Measurements from ENCODE around the gene ERAL1.
"Not testable (repeated sequence)": the region's sequence is repeated elsewhere in the genome, so short reads cannot be mapped to it uniquely, and the experiment has no call there.

ERAL1 gene

GRCh38 chr17:28854457-28855335 lies at the start of gene ERAL1:
ERAL1 (plus strand) TSS chr17:28855016; CDS start chr17:28855035, 19 bp downstream.
- DNase-seq (ENCODE audit: low read depth in 4 of 4, low spot score in 1 of 4): peak; percentile 60 to 81 (median 76)

GRCh38 chr17:28807925-28808634 lies 46.7 kb upstream of the ERAL1 start:
- no peak for DNase-seq (ENCODE audit: low read depth in 4 of 4, low spot score in 1 of 4)

DNA sequence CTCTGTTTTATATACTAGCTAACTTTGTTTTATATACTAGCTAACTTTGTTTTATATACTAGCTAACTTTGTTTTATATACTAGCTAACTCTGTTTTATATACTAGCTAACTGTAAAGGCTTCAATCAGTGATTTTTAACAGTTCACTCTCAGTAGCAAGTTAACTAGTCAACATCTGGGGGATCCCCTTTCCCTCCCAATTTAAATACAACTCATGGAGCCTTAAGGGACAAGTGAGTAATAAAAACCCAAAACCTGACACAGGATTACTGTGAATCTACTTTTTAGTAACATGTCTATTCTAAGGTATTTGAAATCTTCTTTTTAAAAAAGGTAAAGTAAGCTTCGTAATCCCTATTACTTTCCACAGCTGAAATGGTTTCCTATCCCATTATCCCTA lies 44.4 kb upstream of the ERAL1 start:
- DNase-seq (ENCODE audit: low read depth in 4 of 4, low spot score in 1 of 4): no peak

- no peak for DNase-seq (ENCODE audit: low read depth in 4 of 4, low spot score in 1 of 4)
Observed at GRCh38 chr17:28811651-28812090, 43.1 kb upstream of the ERAL1 start.

DNA sequence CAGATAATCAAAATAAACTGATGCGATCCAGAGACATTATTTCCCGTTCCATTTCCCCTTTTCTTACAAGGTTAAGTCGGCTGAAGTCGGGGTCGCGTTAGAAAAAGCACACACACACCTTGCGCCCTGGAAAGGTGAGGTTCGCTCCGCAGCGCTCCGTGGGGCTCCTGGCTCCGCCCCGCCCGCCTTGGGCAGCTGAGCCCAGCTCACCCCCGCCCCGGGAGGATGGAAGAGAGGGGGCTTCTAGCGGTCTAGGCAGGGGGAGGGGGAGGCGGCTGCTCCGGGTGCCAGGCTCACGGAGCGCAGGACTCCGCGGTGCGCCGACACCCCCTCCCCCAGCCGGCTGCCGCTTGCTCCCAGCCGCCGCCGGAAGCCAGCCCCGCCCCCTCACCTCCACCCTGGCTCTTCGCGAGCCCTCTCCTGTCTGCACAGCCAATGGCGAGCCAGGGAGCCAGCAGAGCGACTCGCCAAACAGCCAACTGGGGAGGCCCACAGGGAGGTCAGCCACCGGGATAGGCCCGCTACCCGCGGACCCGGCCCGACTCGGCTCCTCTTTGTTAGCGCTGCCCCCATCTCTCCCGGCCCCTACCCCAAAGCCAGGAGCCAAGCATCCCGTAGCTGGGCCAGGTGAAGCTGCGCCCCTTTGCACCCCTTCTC lies 42.6 kb upstream of the ERAL1 start:
- DNase-seq (ENCODE audit: low read depth in 4 of 4, low spot score in 1 of 4): peak; percentile 81 to 98 (median 93)

DNA sequence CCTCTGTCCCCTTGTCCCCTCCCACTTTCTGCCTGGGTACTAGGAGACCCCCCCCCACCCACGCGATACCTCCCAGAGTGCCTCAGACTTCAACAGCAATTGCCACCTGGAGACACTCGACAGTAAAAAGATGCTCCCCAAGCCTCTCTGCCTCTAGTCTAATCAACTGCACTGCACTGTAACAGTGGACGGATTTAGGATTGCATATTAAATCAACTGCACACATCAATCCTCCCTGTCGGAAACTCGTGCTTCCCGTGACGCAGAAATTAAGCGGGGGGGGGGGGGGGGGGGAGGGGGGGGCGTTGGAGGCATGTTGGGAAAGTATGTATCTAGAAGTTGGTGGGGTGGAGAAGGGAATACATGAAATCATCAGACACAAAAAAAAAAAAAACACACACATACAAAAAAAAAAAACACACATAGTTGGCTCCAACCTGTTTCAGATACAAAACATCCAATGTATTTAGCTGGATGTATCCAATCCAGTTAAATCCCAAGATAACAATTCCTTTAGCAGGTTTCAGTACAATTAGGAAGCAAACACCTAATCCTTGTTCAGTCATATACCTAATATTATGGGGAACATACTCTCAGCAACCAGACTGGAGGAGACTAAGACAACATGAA lies 42.0 kb upstream of the ERAL1 start:
- no peak for DNase-seq (ENCODE audit: low read depth in 4 of 4, low spot score in 1 of 4)

DNA sequence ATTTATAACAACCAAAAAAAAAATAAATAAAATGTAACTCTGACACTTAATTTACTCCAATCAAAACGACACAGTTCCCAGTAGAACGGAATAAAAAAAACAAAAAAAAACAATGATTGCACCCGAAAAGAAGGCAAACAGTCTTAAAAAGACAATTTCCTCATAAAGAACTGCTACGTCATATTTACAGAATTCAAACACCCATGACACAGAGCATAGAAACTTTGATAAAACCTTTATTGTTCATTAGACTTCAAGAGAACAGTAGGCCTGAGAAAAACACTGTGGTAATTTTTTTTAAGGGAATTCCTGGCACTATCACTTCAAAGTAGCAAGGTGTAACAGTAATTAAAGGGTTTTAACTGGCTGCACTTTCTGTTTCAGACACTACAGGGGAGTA lies 38.3 kb upstream of the ERAL1 start:
- no peak for DNase-seq (ENCODE audit: low read depth in 4 of 4, low spot score in 1 of 4)

DNA sequence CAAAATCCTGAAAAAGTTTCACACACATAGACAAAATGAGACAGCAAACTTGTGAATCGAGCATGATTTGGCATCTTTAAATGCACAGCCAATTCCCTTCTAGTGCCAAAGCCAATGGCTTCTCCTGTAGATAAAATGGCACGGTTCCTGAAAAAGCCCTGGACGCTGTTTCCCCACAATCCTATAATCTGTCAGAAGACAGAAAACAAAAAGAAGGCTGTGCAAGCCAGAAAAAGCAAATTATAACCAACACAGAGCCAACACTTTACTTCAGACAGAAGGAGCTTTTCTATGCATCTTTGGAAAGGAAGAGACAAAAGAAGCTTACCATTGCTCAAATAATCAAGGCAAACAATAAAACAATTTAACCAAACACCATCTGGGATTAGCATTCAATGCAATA lies 36.0 kb upstream of the ERAL1 start:
- no peak for DNase-seq (ENCODE audit: low read depth in 4 of 4, low spot score in 1 of 4)

DNA sequence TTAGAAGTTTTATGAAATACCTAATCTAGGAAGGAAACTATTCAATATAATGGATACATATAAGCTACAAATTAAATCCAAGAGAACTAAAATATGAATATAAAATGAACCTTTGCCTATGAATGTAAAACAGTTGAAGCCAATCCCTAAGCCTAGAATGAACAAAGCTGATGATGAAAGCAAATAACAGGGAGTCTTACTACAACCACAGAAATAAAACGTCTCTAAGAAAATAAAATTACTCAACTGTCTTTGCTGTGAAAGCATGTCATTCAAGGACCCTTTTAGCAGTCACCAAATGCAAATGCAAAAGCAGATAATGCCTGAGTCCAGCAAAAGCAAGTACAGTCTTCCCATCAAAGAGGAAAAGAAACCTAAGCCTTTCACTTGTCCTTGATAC lies 35.2 kb upstream of the ERAL1 start:
- DNase-seq (ENCODE audit: low read depth in 4 of 4, low spot score in 1 of 4): no peak

DNA sequence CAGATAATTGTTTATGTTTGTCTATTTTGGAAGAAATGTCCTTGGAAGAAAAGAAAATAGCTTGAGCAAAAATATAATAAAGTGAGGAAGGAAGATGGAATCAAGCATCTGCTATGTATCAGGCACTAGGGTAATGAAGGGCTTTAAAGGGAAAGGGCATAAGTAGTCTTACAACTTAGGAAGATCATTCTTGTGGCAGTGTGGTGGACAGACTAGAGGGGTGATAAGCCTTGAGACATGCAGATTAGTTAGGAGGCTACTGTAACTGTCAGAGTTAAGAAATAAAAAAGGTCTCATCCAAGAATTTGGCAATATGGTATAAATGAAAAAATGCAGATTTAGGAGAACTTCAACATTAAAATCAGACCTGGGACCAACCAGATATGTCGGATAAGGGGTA lies 27.1 kb upstream of the ERAL1 start:
- no peak for DNase-seq (ENCODE audit: low read depth in 4 of 4, low spot score in 1 of 4)

DNA sequence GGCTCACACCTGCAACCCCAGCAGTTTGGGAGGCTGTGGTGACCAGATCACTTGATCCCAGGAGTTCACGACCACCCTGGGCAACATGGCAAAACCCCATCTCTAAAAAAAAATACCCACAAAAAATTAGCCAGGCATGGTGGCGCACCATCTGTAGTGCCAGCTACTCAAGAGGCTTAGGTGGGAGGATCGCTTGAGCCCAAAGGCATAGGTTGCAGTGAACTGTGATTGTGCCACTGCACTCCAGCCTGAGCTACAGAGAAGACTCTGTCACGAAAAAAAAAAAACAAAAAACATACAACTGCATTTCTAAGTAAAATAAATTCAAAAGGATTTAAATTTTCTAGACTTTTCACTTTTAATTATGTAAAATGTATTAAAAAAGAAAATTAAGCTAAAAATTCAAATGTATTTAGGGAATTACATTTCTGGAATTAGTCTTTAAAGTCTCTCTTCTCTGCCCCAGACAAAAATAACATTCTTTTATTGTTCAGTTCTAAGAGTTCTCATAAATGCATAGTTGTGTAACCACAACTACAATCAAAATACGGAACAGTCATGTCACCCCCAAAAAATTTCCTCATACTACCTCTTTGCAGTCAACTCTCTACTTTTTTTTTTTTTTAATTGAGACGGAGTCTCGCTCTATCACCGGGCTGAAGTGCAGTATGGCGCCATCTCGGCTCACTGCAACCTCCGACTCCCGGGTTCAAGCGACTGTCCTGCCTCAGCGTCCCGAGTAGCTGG lies 26.3 kb upstream of the ERAL1 start:
- DNase-seq (ENCODE audit: low read depth in 4 of 4, low spot score in 1 of 4): no peak

- DNase-seq (ENCODE audit: low read depth in 4 of 4, low spot score in 1 of 4): no peak
Observed at GRCh38 chr17:28834420-28834819, 20.4 kb upstream of the ERAL1 start.

DNA sequence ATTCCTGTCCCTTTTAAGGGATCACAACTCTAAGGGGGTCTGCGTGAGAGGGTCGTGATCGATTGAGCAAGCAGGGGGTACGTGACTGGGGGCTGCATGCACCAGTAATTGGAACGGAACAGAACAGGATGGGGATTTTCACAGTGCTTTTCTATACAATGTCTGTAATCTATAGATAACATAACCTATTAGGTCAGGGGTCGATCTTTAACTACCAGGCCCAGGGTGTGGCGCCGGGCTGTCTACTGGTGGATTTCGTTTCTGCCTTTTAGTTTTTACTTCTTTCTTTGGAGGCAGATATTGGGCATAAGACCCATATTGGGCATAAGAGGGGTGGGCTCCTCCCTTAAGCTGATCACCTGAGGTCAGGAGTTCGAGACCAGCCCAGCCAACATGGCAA lies 18.3 kb upstream of the ERAL1 start:
- DNase-seq (ENCODE audit: low read depth in 4 of 4, low spot score in 1 of 4): not testable (repeated sequence)

GRCh38 chr17:28839221-28839620 lies 15.6 kb upstream of the ERAL1 start:
- no peak for DNase-seq (ENCODE audit: low read depth in 4 of 4, low spot score in 1 of 4)

- no peak for DNase-seq (ENCODE audit: low read depth in 4 of 4, low spot score in 1 of 4)
Observed at GRCh38 chr17:28841901-28842281, 12.9 kb upstream of the ERAL1 start.

DNA sequence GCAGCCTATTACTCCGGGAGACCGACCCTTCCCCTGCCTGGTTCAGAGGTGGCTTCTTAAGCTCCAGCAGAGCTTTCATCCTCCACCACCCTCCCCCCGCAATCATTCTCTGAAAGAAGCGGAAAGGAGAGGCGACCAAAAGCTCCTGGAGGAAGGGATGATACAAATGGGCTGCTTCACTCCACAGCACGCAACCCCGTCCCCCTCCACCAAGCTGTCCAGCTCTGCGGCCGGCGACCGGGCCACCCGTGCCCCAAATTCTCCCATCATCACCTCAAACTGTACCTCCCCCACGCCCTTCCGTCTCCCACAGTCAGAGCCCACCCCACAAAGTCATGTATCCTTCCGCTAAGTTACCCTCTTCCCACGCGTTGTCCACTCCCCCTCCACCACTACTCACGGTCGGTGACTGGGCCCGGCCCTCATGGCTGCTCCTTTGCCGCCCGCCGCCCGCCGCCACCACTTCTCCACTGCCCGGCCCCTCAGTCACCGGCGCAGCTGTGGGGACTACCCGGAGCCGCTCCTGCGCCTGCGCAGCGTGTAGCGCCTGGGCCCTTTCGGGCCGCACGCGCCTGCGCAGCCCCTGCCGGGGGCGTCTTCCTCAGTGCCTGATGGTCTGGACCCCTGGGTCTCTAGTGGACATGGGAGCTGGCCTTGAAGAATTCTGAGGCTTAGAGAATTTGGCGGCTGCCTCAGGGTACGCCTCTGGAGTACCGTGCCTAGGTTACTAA lies 12.4 kb upstream of the ERAL1 start, which contains the start of gene FAM222B:
FAM222B (minus strand) TSS at position 509 of the 731 bp plus-strand sequence. CDS start 76,123 bp downstream, outside the sequence.
- DNase-seq (ENCODE audit: low read depth in 4 of 4, low spot score in 1 of 4): peak; percentile 60 to 85 (median 76)

DNA sequence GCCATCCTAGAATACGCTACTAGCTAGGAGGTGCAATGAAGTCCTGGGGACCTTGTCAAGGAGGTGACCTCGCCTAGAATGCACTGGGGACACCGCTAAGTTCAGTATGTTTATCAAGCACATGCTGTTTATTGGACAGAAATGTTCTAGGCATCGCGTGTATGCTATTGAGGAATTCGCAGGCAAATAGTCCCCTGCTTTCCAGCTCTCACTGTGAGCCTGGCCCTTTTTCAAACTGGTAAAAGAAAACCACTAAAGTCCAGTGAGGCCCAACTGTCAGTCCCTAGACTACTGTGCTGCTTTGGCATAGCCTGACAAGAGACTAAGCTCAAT lies 11.0 kb upstream of the ERAL1 start:
- no peak for DNase-seq (ENCODE audit: low read depth in 4 of 4, low spot score in 1 of 4)

DNA sequence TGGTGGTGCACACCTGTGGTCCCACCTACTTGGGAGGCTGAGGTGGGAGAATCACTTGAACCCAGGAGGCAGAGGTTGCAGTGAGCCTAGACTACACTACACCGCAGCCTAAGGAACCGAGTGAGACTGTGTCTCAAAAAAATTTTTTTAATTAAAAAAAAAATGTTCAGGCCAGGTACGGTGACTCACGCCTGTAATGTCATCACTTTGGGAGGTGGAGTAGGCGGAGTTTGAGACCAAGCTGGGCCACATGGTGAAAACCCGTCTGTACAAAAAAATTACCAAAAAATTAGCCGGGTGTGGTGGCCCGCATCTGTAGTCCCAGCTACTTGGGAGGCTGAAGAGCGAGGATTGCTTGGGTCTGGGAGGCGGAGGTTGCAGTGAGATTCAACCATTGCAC lies 8.6 kb upstream of the ERAL1 start:
- no peak for DNase-seq (ENCODE audit: low read depth in 4 of 4, low spot score in 1 of 4)

- DNase-seq (ENCODE audit: low read depth in 4 of 4, low spot score in 1 of 4): not testable (repeated sequence)
Observed at GRCh38 chr17:28846699-28847098, 8.1 kb upstream of the ERAL1 start.

DNA sequence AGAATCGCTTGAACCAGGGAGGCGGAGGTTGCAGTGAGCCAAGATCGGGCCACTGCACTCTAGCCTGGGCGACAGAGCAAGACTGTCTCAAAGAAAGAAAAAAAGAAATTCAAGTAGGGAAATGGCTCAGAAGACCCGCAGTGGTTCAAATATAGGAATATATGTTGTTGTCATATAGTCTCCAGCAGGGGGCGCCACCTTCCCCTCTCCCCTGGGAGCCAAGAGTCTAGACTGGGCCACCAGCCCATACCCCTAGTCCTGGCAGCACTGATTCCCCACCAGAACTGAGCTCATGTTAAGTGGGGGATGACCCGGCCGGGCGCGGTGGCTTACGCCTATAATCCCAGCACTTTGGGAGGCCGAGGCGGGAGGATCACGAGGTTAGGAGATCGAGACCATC lies 6.1 kb upstream of the ERAL1 start:
- peak; percentile 50 to 58 (median 52) for DNase-seq (ENCODE audit: low read depth in 4 of 4, low spot score in 1 of 4)

Measured in stimulated activated CD4-positive, alpha-beta T cell treated with anti-CD3 and anti-CD28 coated beads, Interleukin-1b, Interleukin-23, amount 100 ng/mL, for 24 hours (primary cell).